DOHH2 (cell line): ENCODE data around the gene CA6.
"Not testable (repeated sequence)": the region's sequence is repeated elsewhere in the genome, so short reads cannot be mapped to it uniquely, and the experiment has no call there.

ENCODE experiments used
- H3F3A ChIP-seq: fragments of 200-600 bp; sonication (generic), shearing (Covaris generic); 2 replicates; pipeline ENCODE4 v1.6.0; 2016; ENCODE audit warnings: antibody characterized with exemption, mild to moderate bottlenecking; ENCODE audit not compliant: control insufficient read depth, insufficient read depth
- H3K27ac ChIP-seq: fragments of 200-600 bp; sonication (generic); 2 replicates; pipeline ENCODE4 v1.5.1; 2014; ENCODE audit warnings: low read depth, mild to moderate bottlenecking, low read length, moderate library complexity
- H3K27me3 ChIP-seq: fragments of 200-600 bp; sonication (generic); 2 replicates; pipeline ENCODE4 v1.6.1; 2014; ENCODE audit warnings: mild to moderate bottlenecking, low read length, mixed read lengths; ENCODE audit not compliant: control insufficient read depth
- H3K36me3 ChIP-seq: fragments of 200-600 bp; sonication (generic); 2 replicates; pipeline ENCODE4 v1.6.1; 2014; ENCODE audit warnings: mild to moderate bottlenecking, low read length, moderate library complexity, mixed read lengths; ENCODE audit not compliant: control insufficient read depth
- H3K4me1 ChIP-seq: fragments of 200-600 bp; sonication (generic); 2 replicates; pipeline ENCODE4 v1.6.1; 2014; ENCODE audit warnings: mild to moderate bottlenecking, low read length, mixed read lengths; ENCODE audit not compliant: control insufficient read depth
- H3K4me2 ChIP-seq: fragments of 200-600 bp; sonication (generic); 2 replicates; pipeline ENCODE4 v1.6.0; 2014; ENCODE audit warnings: mild to moderate bottlenecking, low read length, moderate library complexity
- H3K4me3 ChIP-seq: fragments of 200-600 bp; sonication (generic); 2 replicates; pipeline ENCODE4 v1.5.1; 2014; ENCODE audit warnings: mild to moderate bottlenecking, low read length, mixed read lengths
- H3K79me2 ChIP-seq: fragments of 200-600 bp; sonication (generic); 2 replicates; pipeline ENCODE4 v1.6.1; 2014; ENCODE audit warnings: mild to moderate bottlenecking, low read length, mixed read lengths; ENCODE audit not compliant: control insufficient read depth
- H3K9me2 ChIP-seq: fragments of 200-600 bp; sonication (generic); replicated peaks from 2 replicates; pipeline ENCODE4 v1.6.1; 2014; ENCODE audit warnings: mild to moderate bottlenecking, low read length, mixed read lengths; ENCODE audit not compliant: control insufficient read depth
- H3K9me3 ChIP-seq: fragments of 200-600 bp; sonication (generic); 2 replicates; pipeline ENCODE4 v1.6.1; 2014; ENCODE audit warnings: antibody characterized with exemption, low read length, mixed read lengths; ENCODE audit not compliant: control insufficient read depth, insufficient read depth
- H4K20me1 ChIP-seq: fragments of 200-600 bp; sonication (generic); 2 replicates; pipeline ENCODE4 v1.6.0; 2014; ENCODE audit warnings: low read depth, mild to moderate bottlenecking, antibody characterized with exemption, low read length, moderate library complexity; ENCODE audit not compliant: control insufficient read depth, insufficient read depth
- CTCF ChIP-seq: fragments of 200-600 bp; sonication (generic); IDR thresholded peaks from one replicate; pipeline ENCODE4 v1.5.1; 2014; ENCODE audit warnings: antibody characterized with exemption, mild to moderate bottlenecking, low read depth, low read length; ENCODE audit not compliant: poor library complexity, severe bottlenecking
- EZH2phosphoT487 ChIP-seq: fragments of 200-600 bp; sonication (generic); IDR thresholded peaks from 2 replicates; pipeline ENCODE4 v1.6.1; 2017; ENCODE audit warnings: borderline replicate concordance, mild to moderate bottlenecking, antibody characterized with exemption, low read length, moderate library complexity, mixed read lengths

CA6 gene

GRCh38 chr1:8963963-8964362, 18.3 kb downstream of the CA6 start:
- Histone ChIP-seq H3K27me3 (no peaks in the 10 kb centered on the region), H3K9me2 (no peaks in the 10 kb centered on the region), H3K27ac (no peak overlapping the region), H3K4me3 (no peak overlapping the region), H3K79me2 (no peaks in the 10 kb centered on the region), H3K4me2 (peak overlapping the region; percentile 66; the same call in 1 of the 2 replicates), H4K20me1 (no peaks in the 10 kb centered on the region), H3K4me1 (peaks cover 35% of the 10 kb centered on the region), H3F3A (peaks cover 4% of the 10 kb centered on the region), H3K36me3 (peaks cover 9% of the 10 kb centered on the region), H3K9me3 (no peaks in the 10 kb centered on the region)
- no peak for TF ChIP-seq CTCF
- TF ChIP-seq EZH2phosphoT487 = no peak

- Histone ChIP-seq H4K20me1 (no peaks in the 10 kb centered on the region), H3K4me3 (no peak overlapping the region), H3K27ac (no peak overlapping the region), H3K27me3 (no peaks in the 10 kb centered on the region), H3K9me2 (no peaks in the 10 kb centered on the region), H3K4me1 (peaks cover 42% of the 10 kb centered on the region), H3K9me3 (no peaks in the 10 kb centered on the region), H3F3A (peaks cover 2% of the 10 kb centered on the region), H3K36me3 (peaks cover 12% of the 10 kb centered on the region), H3K4me2 (no peak overlapping the region), H3K79me2 (no peaks in the 10 kb centered on the region)
- TF ChIP-seq EZH2phosphoT487 = no peak
- TF ChIP-seq CTCF = no peak
Measured at GRCh38 chr1:8965121-8965820, 19.6 kb downstream of the CA6 start.

GRCh38 chr1:8966606-8967005, 20.9 kb downstream of the CA6 start:
- no peaks in the 10 kb centered on the region for H4K20me1 ChIP-seq
- no peaks in the 10 kb centered on the region for H3K9me3 ChIP-seq
- TF ChIP-seq CTCF = no peak
- TF ChIP-seq EZH2phosphoT487 = no peak
- H3K79me2 ChIP-seq = no peaks in the 10 kb centered on the region
- no peak overlapping the region for H3K4me3 ChIP-seq
- H3K9me2 ChIP-seq = no peaks in the 10 kb centered on the region
- H3K4me2 ChIP-seq = no peak overlapping the region
- H3K4me1 ChIP-seq = peaks cover 51% of the 10 kb centered on the region
- H3K36me3 ChIP-seq = peaks cover 7% of the 10 kb centered on the region
- no peak overlapping the region for H3K27ac ChIP-seq
- no peaks in the 10 kb centered on the region for H3K27me3 ChIP-seq
- no peaks in the 10 kb centered on the region; the same call in 1 of the 2 replicates for H3F3A ChIP-seq

- H3F3A ChIP-seq, H3K27ac ChIP-seq, H3K9me3 ChIP-seq, H3K9me2 ChIP-seq, H4K20me1 ChIP-seq, H3K36me3 ChIP-seq, H3K4me3 ChIP-seq, H3K27me3 ChIP-seq, H3K4me2 ChIP-seq, H3K79me2 ChIP-seq: not testable (repeated sequence)
- peaks cover 32% of the 10 kb centered on the region for H3K4me1 ChIP-seq
Measured at GRCh38 chr1:8968902-8969301, 23.2 kb downstream of the CA6 start.
